BLaER1 treated with 17β-estradiol and CSF1 and Interleukin-3, amounts not matched to agents 10 nM and 100 nM (cell line): ENCODE data around the gene KRT15.
A peak's percentile ranks its signal among the peaks of the same experiment; 100 is the strongest.

Source experiments
- H3K27ac ChIP-seq, 11 experiments: shearing (Covaris generic); formaldehyde crosslinking; 2 replicates each; pipeline ENCODE4 v1.8.1; 2022
- H3K27me3 ChIP-seq, 11 experiments: shearing (Covaris generic); formaldehyde crosslinking; 2 replicates each; pipeline ENCODE4 v1.8.1; 2022
- H3K36me3 ChIP-seq, 11 experiments: shearing (Covaris generic); formaldehyde crosslinking; 2 replicates each; pipeline ENCODE4 v1.8.1; 2022
- H3K4me1 ChIP-seq, 10 experiments: shearing (Covaris generic); formaldehyde crosslinking; 2 replicates each; pipeline ENCODE4 v1.8.1; 2022
- H3K4me2 ChIP-seq, 11 experiments: shearing (Covaris generic); formaldehyde crosslinking; 2 replicates each; pipeline ENCODE4 v1.8.1; 2022
- H3K4me3 ChIP-seq, 10 experiments: shearing (Covaris generic); formaldehyde crosslinking; 2 replicates each; pipeline ENCODE4 v1.8.1; 2022
- H3K9ac ChIP-seq, 11 experiments: shearing (Covaris generic); formaldehyde crosslinking; 2 replicates each; pipeline ENCODE4 v1.8.1; 2022
- H3K9me3 ChIP-seq, 11 experiments: shearing (Covaris generic); formaldehyde crosslinking; replicated peaks in 1 of 11; 2 replicates each; pipeline ENCODE4 v1.8.1; 2022
- H4K20me1 ChIP-seq, 11 experiments: shearing (Covaris generic); formaldehyde crosslinking; 2 replicates each; pipeline ENCODE4 v1.8.1; 2022
- Cebpa-rat ChIP-seq, 11 experiments: shearing (Covaris generic); IDR thresholded peaks; 2 replicates each; pipeline ENCODE4 v1.8.1; 2022

KRT15 gene

GRCh38 chr17:41553987-41554680 is 35.4 kb upstream of the KRT15 start:
- H3K4me1 ChIP-seq, result peaks cover 7 to 10% (median 9%) of the 10 kb centered on the region in 10 experiments
- no peaks in the 10 kb centered on the region for H3K36me3 ChIP-seq
- no peaks in the 10 kb centered on the region for H3K9me3 ChIP-seq
- H3K9ac ChIP-seq, result no peak overlapping the region
- no peak overlapping the region for H3K4me3 ChIP-seq
- no peak for TF ChIP-seq Cebpa-rat (IDR thresholded peaks at IDR 0.05)
- no peak overlapping the region for H3K4me2 ChIP-seq
- H4K20me1 ChIP-seq, result no peaks in the 10 kb centered on the region; a peak in 1 of 22 replicates
- H3K27me3 ChIP-seq, result no peaks in the 10 kb centered on the region
- H3K27ac ChIP-seq, result no peak overlapping the region

DNA sequence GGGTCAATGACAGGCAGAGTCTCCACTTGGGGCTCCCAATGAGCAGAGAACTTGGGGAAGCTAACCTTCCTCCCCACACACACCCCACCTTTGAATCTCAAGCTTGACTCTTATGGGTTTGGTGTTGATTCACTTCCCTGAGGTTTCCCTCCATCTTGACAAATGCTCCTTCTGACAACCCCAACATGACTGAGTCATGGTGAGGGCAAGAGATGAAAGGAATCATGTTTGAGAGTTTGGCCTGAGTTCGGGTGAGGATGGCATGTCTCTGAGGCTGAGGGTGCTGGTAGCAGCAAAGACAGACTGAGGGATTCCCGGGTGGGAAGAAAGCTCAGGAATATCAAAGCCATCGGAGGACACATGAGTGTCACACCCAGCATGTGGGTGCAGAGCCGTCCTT is 34.5 kb upstream of the KRT15 start:
- H3K9ac ChIP-seq, result no peak overlapping the region
- H3K4me1 ChIP-seq, result peaks cover 17 to 20% (median 19%) of the 10 kb centered on the region in 10 experiments
- H4K20me1 ChIP-seq, result no peaks in the 10 kb centered on the region; a peak in 1 of 22 replicates
- no peaks in the 10 kb centered on the region for H3K9me3 ChIP-seq
- no peak overlapping the region for H3K4me2 ChIP-seq
- H3K4me3 ChIP-seq, result no peak overlapping the region
- no peaks in the 10 kb centered on the region for H3K27me3 ChIP-seq
- no peak overlapping the region for H3K27ac ChIP-seq
- TF ChIP-seq Cebpa-rat (IDR thresholded peaks at IDR 0.05), result no peak
- no peaks in the 10 kb centered on the region for H3K36me3 ChIP-seq

- Histone ChIP-seq H4K20me1 (no peaks in the 10 kb centered on the region; a peak in 1 of 22 replicates), H3K4me2 (no peak overlapping the region), H3K27ac (no peak overlapping the region), H3K9ac (no peak overlapping the region), H3K4me3 (no peak overlapping the region), H3K9me3 (no peaks in the 10 kb centered on the region), H3K27me3 (no peaks in the 10 kb centered on the region), H3K4me1 (peaks cover 24 to 27% (median 26%) of the 10 kb centered on the region in 10 experiments), H3K36me3 (no peaks in the 10 kb centered on the region)
- no peak for TF ChIP-seq Cebpa-rat (IDR thresholded peaks at IDR 0.05)
Observed at GRCh38 chr17:41552455-41552854, 33.8 kb upstream of the KRT15 start.

GRCh38 chr17:41551365-41551764 is 32.7 kb upstream of the KRT15 start:
- no peaks in the 10 kb centered on the region; a peak in 1 of 22 replicates for H4K20me1 ChIP-seq
- no peak overlapping the region for H3K4me2 ChIP-seq
- no peak overlapping the region for H3K9ac ChIP-seq
- H3K9me3 ChIP-seq, result peaks cover 0 to 9% (median 0%) of the 10 kb centered on the region in 11 experiments; a peak in 5 of 22 replicates
- no peak overlapping the region for H3K27ac ChIP-seq
- no peaks in the 10 kb centered on the region for H3K27me3 ChIP-seq
- H3K36me3 ChIP-seq, result no peaks in the 10 kb centered on the region
- no peak overlapping the region for H3K4me3 ChIP-seq
- no peak for TF ChIP-seq Cebpa-rat (IDR thresholded peaks at IDR 0.05)
- peaks cover 26 to 35% (median 32%) of the 10 kb centered on the region in 10 experiments for H3K4me1 ChIP-seq

DNA sequence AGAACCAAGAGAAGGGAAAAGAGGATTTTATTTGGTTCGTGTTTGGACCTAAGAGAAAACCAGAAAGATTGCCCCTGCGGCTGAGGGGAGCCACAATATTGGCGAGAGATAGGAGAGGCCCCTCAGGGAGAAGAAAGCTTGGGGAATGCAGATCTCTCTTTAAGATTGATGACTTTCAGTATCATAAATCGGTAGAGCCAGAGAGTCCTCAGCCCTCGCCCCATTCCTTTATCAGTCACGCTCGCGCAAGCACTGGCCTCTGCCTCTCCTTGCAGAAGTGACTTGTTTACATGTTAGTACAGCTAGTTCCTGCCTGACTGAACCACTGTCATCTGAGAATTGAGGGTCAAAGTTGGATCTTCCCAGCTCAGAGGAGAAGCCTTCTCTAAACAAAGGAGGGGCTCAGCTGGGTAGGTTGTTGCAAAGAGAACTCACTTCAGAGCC is 30.9 kb upstream of the KRT15 start:
- no peak overlapping the region for H3K27ac ChIP-seq
- no peaks in the 10 kb centered on the region for H4K20me1 ChIP-seq
- no peaks in the 10 kb centered on the region for H3K27me3 ChIP-seq
- no peaks in the 10 kb centered on the region for H3K36me3 ChIP-seq
- peaks cover 0 to 10% (median 0%) of the 10 kb centered on the region in 11 experiments; a peak in 5 of 22 replicates for H3K9me3 ChIP-seq
- H3K9ac ChIP-seq, result peak overlapping the region in 1 of 11 experiments; percentile 14; a peak in 1 of 22 replicates
- peak overlapping the region; percentile 31 to 94 (median 79) for H3K4me2 ChIP-seq
- TF ChIP-seq Cebpa-rat (IDR thresholded peaks at IDR 0.05), result no peak
- no peak overlapping the region for H3K4me3 ChIP-seq
- H3K4me1 ChIP-seq, result peaks cover 26 to 35% (median 32%) of the 10 kb centered on the region in 10 experiments

DNA sequence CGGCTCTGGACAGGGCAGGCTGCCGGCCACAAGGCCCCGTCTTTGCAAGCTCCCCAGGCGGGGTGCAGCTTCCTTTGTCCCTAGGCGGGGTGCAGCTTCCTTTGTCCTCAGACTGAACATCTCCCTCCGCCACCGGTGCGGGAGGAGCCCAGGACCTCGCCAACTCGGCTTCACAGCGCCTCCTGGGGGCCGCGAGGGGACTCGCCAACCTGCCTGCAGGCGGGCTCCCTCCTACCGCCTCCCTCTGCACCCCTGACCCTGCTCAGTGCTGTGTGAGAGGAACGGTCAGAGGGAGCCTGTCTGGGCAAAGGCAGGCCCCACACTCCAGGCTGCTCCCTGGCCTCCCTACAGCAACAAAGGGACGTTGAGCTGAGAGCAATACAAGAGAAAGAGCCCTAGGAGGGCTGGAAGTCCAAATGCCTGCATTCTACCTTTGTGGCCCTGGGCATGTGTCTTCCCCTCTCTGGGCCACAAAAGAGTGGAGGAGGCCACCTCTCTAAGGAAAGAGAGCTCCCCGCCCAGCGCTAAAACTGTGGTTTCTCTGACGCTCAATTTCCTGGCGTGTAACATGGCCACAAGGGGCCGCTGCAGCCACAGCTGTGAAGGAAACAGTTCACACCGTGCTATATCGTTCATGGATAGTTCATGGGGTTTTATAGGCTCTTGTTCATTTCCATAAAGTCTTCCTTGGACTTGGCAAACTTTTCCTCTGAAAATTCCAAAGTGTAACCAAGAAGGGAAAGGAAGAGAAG is 30.3 kb upstream of the KRT15 start:
- Histone ChIP-seq H3K9ac (peak overlapping the region in 7 of 11 experiments; percentile 13 to 72 (median 27); a peak in 6 of 22 replicates), H3K4me3 (no peak overlapping the region), H3K4me2 (peak overlapping the region; percentile 49 to 94 (median 79)), H3K27me3 (no peaks in the 10 kb centered on the region), H3K36me3 (no peaks in the 10 kb centered on the region), H3K27ac (peak overlapping the region in 8 of 11 experiments; percentile 24 to 82 (median 55); a peak in 14 of 22 replicates), H3K9me3 (peaks cover 0 to 10% (median 0%) of the 10 kb centered on the region in 11 experiments; a peak in 5 of 22 replicates), H4K20me1 (no peaks in the 10 kb centered on the region), H3K4me1 (peaks cover 26 to 35% (median 32%) of the 10 kb centered on the region in 10 experiments)
- no peak for TF ChIP-seq Cebpa-rat (IDR thresholded peaks at IDR 0.05)

DNA sequence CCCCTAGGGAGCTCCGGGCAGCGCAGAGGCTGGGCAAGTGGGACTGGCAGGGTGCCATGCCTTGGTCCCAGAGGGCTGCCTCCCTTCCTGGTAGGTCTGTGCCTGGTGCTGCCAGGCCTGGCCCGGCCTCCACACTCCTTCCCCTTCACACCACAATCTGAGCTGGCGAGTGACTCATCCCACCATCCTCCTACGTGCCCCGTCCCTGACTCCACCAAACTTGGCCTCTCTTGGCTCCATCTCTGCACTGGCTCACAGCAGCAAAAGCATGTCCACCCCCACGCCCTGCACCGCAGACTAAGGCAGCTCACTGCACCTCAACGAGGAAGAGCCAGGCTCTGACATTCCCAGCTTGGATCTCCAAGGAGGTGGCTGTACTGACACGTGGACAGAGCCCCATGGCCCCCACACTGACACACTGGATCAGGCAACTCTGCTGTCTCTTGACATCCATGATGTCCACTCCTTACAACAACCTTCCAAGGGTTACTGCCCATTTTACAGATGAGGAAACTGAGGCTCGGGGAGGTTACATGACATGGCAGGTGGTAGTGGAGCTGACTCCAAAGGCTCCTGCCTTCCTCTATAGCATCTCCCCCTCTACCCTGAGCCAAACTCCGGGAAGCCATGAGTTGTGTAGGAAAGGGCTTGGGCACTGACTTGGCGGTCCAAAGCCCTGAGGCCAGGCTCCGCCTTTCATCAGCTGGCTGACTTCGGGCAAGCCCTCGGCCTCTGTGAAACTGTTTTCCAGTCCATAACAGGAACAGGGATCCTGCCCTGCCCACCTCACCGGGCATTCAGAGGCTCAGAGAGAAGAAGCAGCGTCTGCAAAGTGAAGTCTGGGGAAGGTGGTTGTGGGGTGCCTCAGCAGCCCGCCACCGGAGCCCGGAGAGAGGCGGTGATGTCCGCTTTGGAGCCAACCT is 29.5 kb upstream of the KRT15 start:
- no peak for TF ChIP-seq Cebpa-rat (IDR thresholded peaks at IDR 0.05)
- peaks cover 0 to 10% (median 0%) of the 10 kb centered on the region in 11 experiments; a peak in 5 of 22 replicates for H3K9me3 ChIP-seq
- no peaks in the 10 kb centered on the region for H4K20me1 ChIP-seq
- H3K4me2 ChIP-seq, result peak overlapping the region; percentile 49 to 94 (median 79)
- no peaks in the 10 kb centered on the region for H3K36me3 ChIP-seq
- H3K4me3 ChIP-seq, result peak overlapping the region in 2 of 10 experiments; percentile 3 to 46; a peak in 3 of 20 replicates
- H3K27me3 ChIP-seq, result no peaks in the 10 kb centered on the region
- H3K27ac ChIP-seq, result peak overlapping the region in 8 of 11 experiments; percentile 24 to 82 (median 55); a peak in 15 of 22 replicates
- peak overlapping the region in 8 of 11 experiments; percentile 13 to 72 (median 42); a peak in 12 of 22 replicates for H3K9ac ChIP-seq
- H3K4me1 ChIP-seq, result peaks cover 26 to 35% (median 32%) of the 10 kb centered on the region in 10 experiments

GRCh38 chr17:41547378-41547841 is 28.7 kb upstream of the KRT15 start:
- peak overlapping the region; percentile 49 to 94 (median 79) for H3K4me2 ChIP-seq
- H3K4me3 ChIP-seq, result peak overlapping the region in 2 of 10 experiments; percentile 3 to 46; a peak in 3 of 20 replicates
- H3K9me3 ChIP-seq, result peaks cover 0 to 10% (median 0%) of the 10 kb centered on the region in 11 experiments; a peak in 5 of 22 replicates

More at GRCh38 chr17:41547378-41547841, 28.7 kb upstream of the KRT15 start:
- Histone ChIP-seq H3K9ac (peak overlapping the region in 6 of 11 experiments; percentile 10 to 72 (median 56); a peak in 9 of 22 replicates), H3K4me1 (peaks cover 26 to 35% (median 32%) of the 10 kb centered on the region in 10 experiments), H3K36me3 (no peaks in the 10 kb centered on the region), H4K20me1 (no peaks in the 10 kb centered on the region), H3K27ac (peak overlapping the region in 8 of 11 experiments; percentile 13 to 82 (median 51); a peak in 14 of 22 replicates), H3K27me3 (no peaks in the 10 kb centered on the region)
- TF ChIP-seq Cebpa-rat (IDR thresholded peaks at IDR 0.05), result no peak
